Mesothelial cell of epicardium (in vitro differentiated cells): ENCODE data around the gene MEF2C. TPM values are rescaled to one million over a fixed set of nuclear protein-coding genes. Genes with fewer than 3 reads are reported as not detected.

ENCODE experiments used
- DNase-seq, 2 experiments: peaks; one replicate each; pipeline ENCODE4 v3.0.0; 2021; ENCODE audit warnings: low spot score in 2 of 2; ENCODE audit not compliant: unreplicated experiment in 2 of 2
- H3K27ac Mint-ChIP-seq: 2 replicates; pipeline ENCODE4 v1.8.0; 2021; ENCODE audit warnings: mixed read lengths
- H3K27me3 Mint-ChIP-seq: 2 replicates; pipeline ENCODE4 v1.8.0; 2021; ENCODE audit warnings: low read depth, mixed read lengths
- H3K36me3 Mint-ChIP-seq: 2 replicates; pipeline ENCODE4 v1.8.0; 2021; ENCODE audit warnings: mixed read lengths
- H3K4me1 Mint-ChIP-seq: 2 replicates; pipeline ENCODE4 v1.8.0; 2021; ENCODE audit warnings: mixed read lengths
- H3K4me3 Mint-ChIP-seq: 2 replicates; pipeline ENCODE4 v1.8.0; 2021; ENCODE audit warnings: mild to moderate bottlenecking, moderate library complexity, mixed read lengths
- H3K9me3 Mint-ChIP-seq: 2 replicates; pipeline ENCODE4 v1.8.0; 2021; ENCODE audit warnings: mixed read lengths
- total RNA-seq: library from RNA; stranded (reverse); gene quantifications from 3 replicates; pipeline ENCODE4 v1.2.1, GENCODE V29; 2021
- TF ChIP-seq, protein P1 (sequence below): fragments of 200-600 bp; sonication (generic); IDR thresholded peaks from one replicate; pipeline ENCODE4 v1.5.0; 2021; ENCODE audit warnings: antibody characterized with exemption; ENCODE audit not compliant: unreplicated experiment

Gene MEF2C
- total RNA-seq, 1 donor from 2014 or later, result 9.1 TPM

DNA sequence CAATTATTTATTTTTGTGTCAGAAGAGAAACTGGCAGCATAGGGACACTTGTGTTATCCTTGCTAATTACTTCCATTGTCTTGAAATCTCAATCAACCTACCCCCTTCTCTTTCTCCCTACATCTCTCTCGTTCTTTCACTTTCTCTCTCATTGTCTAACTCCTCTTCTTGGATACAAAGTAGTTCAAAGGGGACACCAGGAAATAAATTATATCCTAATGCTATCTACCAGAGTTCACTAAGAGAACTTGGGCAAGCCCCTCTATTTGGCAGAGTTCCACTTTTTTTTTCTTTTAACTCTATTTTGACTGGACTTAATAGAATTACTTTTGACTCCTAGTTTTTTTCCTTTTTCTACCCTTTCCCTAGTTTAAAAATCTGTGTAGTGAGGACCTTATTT is 102.2 kb downstream of the MEF2C start:
- TF ChIP-seq, protein P1, sequence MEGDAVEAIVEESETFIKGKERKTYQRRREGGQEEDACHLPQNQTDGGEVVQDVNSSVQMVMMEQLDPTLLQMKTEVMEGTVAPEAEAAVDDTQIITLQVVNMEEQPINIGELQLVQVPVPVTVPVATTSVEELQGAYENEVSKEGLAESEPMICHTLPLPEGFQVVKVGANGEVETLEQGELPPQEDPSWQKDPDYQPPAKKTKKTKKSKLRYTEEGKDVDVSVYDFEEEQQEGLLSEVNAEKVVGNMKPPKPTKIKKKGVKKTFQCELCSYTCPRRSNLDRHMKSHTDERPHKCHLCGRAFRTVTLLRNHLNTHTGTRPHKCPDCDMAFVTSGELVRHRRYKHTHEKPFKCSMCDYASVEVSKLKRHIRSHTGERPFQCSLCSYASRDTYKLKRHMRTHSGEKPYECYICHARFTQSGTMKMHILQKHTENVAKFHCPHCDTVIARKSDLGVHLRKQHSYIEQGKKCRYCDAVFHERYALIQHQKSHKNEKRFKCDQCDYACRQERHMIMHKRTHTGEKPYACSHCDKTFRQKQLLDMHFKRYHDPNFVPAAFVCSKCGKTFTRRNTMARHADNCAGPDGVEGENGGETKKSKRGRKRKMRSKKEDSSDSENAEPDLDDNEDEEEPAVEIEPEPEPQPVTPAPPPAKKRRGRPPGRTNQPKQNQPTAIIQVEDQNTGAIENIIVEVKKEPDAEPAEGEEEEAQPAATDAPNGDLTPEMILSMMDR, result no peak
- Mint-ChIP-seq H3K36me3 (no peaks in the 10 kb centered on the region), H3K4me1 (peaks cover 23% of the 10 kb centered on the region), H3K27me3 (no peaks in the 10 kb centered on the region), H3K4me3 (no peak overlapping the region), H3K27ac (peak overlapping the region; percentile 37), H3K9me3 (no peaks in the 10 kb centered on the region)
- no peak for DNase-seq

DNA sequence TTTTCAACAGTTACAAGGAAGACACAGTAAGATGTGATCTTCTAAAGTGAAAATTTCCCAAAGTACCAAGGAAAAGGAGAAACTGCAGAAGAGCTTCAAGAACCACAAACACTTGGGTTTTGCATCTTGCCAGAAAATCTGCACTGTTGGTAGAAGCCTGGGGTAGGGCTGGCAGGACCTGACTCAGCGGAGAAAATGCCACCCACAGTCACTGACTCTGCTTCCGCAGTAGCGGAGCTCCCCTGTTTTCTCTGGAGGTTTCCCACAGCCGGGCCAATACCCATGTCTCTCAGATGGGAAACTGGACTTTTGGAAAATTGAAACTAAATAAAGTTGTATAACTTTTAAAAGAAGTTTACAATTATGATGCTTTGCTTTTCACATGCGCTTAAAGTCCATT is 104.2 kb downstream of the MEF2C start:
- H3K36me3 Mint-ChIP-seq, result no peaks in the 10 kb centered on the region
- no peaks in the 10 kb centered on the region for H3K27me3 Mint-ChIP-seq
- H3K4me1 Mint-ChIP-seq, result peaks cover 12% of the 10 kb centered on the region
- H3K9me3 Mint-ChIP-seq, result no peaks in the 10 kb centered on the region
- H3K4me3 Mint-ChIP-seq, result no peak overlapping the region
- no peak overlapping the region for H3K27ac Mint-ChIP-seq
- no peak for DNase-seq
- TF ChIP-seq, protein P1, result no peak

DNA sequence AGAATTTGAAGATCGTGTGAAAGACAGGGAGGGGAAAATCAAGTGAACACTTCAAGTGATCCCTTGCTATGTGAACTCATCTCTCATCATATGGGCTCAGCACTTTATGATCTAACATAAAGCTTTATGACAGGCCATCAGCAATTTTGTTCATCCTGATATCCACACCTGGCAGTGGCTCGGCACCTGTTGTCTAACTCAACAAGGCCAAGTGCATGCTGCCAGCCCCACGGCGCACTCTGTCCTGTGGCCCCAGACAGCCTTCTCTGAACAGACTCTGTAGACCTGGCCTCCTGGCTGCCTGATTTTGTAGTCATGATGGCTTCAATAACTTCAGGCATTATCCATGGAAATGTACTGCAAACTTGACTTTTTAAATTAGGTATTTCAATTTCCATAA is 106.3 kb downstream of the MEF2C start:
- H3K36me3 Mint-ChIP-seq, result no peaks in the 10 kb centered on the region
- H3K4me1 Mint-ChIP-seq, result peaks cover 12% of the 10 kb centered on the region
- TF ChIP-seq, protein P1, result no peak
- H3K27me3 Mint-ChIP-seq, result no peaks in the 10 kb centered on the region
- no peak overlapping the region for H3K4me3 Mint-ChIP-seq
- DNase-seq, result no peak
- H3K27ac Mint-ChIP-seq, result no peak overlapping the region
- H3K9me3 Mint-ChIP-seq, result no peaks in the 10 kb centered on the region

GRCh38 chr5:88772831-88773230 is 110.2 kb downstream of the MEF2C start:
- Mint-ChIP-seq H3K4me1 (no peaks in the 10 kb centered on the region), H3K9me3 (peaks cover 5% of the 10 kb centered on the region), H3K4me3 (no peak overlapping the region), H3K36me3 (no peaks in the 10 kb centered on the region), H3K27me3 (no peaks in the 10 kb centered on the region), H3K27ac (no peak overlapping the region)
- TF ChIP-seq, protein P1, result no peak
- no peak for DNase-seq

DNA sequence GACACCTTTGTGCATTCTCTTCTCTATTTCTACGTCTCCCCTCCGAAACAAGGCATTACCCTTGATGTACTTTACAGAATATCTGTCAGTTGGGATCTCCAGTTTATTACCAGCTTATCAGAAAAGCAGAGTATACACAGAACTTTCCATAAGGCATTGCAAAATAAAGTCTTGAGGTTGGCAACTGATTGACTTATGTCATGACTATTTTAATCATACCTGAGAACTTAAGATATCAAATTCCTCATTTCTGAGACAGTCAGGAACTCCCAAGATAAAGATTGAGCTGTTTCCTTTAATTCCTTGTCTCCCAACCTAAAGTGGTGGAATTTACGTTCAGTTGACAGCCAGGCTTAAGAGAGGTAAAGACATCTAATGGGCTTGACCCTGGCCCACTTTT is 110.9 kb downstream of the MEF2C start:
- no peak overlapping the region for H3K27ac Mint-ChIP-seq
- H3K4me3 Mint-ChIP-seq, result no peak overlapping the region
- no peaks in the 10 kb centered on the region for H3K27me3 Mint-ChIP-seq
- H3K36me3 Mint-ChIP-seq, result no peaks in the 10 kb centered on the region
- no peak for DNase-seq
- H3K9me3 Mint-ChIP-seq, result peaks cover 5% of the 10 kb centered on the region
- TF ChIP-seq, protein P1, result no peak
- no peaks in the 10 kb centered on the region for H3K4me1 Mint-ChIP-seq
